ENCODE measurements around the gene COL24A1. TPM values are rescaled to one million over a fixed set of nuclear protein-coding genes. Genes with fewer than 3 reads are reported as not detected.

Gene COL24A1
- total and polyA plus RNA-seq, 2 donors (not counting 1 experiment from before 2014, with no cell fraction given) = not detected

DNA sequence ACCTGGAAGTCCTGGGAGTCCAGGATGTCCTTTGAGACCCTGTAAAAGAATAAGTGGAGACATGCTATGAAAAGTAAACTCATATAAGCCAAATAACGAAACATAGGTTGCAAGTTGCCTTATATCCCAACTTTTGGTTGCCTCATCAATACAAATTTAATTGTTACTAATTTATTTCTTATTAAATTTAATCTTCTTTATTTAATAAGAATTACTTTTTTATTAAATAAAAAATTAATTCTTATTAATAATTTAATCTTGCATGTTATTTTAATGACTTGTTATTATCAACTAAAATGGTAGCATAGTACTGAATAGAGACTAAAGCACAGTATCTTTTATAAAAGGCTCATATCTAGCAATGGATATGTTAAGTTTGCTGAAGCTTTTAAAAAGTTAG, 92.9 kb downstream of the COL24A1 start:
- Histone ChIP-seq H3K27ac (ENCODE audit: low read length in 2 of 2) (no peak overlapping the region), H3K36me3 (replicated peaks in 1 of 2; ENCODE audit: control extremely low read depth in 1 of 2, control insufficient read depth in 1 of 2, extremely low read depth in 1 of 2, insufficient read depth in 2 of 2, low read length in 1 of 2) (no peaks in the 10 kb centered on the region), H3K4me2 (replicated peaks; ENCODE audit: low read depth, low read length, poor library complexity, severe bottlenecking) (no peak overlapping the region), H3K4me3 (ENCODE audit: control extremely low read depth in 1 of 5, extremely low read depth in 1 of 5, insufficient read depth in 1 of 5, low read depth in 2 of 5, low read length in 4 of 5) (no peak overlapping the region), H3K9ac (ENCODE audit: low read length) (no peak overlapping the region), H3K9me3 (ENCODE audit: control extremely low read depth in 1 of 3, control insufficient read depth in 2 of 3, insufficient read depth in 1 of 3, low read length in 2 of 3) (no peaks in the 10 kb centered on the region), H3K4me1 (ENCODE audit: control insufficient read depth in 2 of 2, insufficient read depth in 2 of 2, low read length in 2 of 2) (no peaks in the 10 kb centered on the region), H3K79me2 (ENCODE audit: control insufficient read depth, insufficient read depth, low read length) (no peaks in the 10 kb centered on the region), H2AFZ (ENCODE audit: insufficient read depth, low read depth, low read length, poor library complexity, severe bottlenecking) (no peak overlapping the region), H3K27me3 (replicated peaks in 1 of 4; ENCODE audit: control extremely low read depth in 1 of 4, control insufficient read depth in 3 of 4, insufficient read depth in 4 of 4, low read length in 3 of 4) (peaks cover 0 to 3% (median 0%) of the 10 kb centered on the region in 4 experiments), H4K20me1 (ENCODE audit: control insufficient read depth, insufficient read depth, low read length, poor library complexity, severe bottlenecking) (no peaks in the 10 kb centered on the region)
- Mint-ChIP-seq H3K27me3 (no peaks in the 10 kb centered on the region), H3K9me3 (ENCODE audit: insufficient read depth) (no peaks in the 10 kb centered on the region), H3K27ac (no peak overlapping the region), H3K4me1 (no peaks in the 10 kb centered on the region), H3K4me3 (no peak overlapping the region)
- intact Hi-C loops (cut with micrococcal nuclease) = no loop called here
- CTCF ChIA-PET = no interaction called here
- ATAC-seq (ENCODE audit: low read depth) (no peak), DNase-seq (no peak)
- POLR2A ChIA-PET = no interaction called here
- WGBS (ENCODE audit: insufficient coverage) = no CpG with 5 or more reads among the region's 1 CpG
- no peak for TF ChIP-seq EZH2 (IDR thresholded peaks at IDR 0.05; ENCODE audit: borderline replicate concordance, insufficient read depth, low read depth, low read length, poor library complexity, severe bottlenecking)
- TF ChIP-seq, protein P1, sequence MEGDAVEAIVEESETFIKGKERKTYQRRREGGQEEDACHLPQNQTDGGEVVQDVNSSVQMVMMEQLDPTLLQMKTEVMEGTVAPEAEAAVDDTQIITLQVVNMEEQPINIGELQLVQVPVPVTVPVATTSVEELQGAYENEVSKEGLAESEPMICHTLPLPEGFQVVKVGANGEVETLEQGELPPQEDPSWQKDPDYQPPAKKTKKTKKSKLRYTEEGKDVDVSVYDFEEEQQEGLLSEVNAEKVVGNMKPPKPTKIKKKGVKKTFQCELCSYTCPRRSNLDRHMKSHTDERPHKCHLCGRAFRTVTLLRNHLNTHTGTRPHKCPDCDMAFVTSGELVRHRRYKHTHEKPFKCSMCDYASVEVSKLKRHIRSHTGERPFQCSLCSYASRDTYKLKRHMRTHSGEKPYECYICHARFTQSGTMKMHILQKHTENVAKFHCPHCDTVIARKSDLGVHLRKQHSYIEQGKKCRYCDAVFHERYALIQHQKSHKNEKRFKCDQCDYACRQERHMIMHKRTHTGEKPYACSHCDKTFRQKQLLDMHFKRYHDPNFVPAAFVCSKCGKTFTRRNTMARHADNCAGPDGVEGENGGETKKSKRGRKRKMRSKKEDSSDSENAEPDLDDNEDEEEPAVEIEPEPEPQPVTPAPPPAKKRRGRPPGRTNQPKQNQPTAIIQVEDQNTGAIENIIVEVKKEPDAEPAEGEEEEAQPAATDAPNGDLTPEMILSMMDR (IDR thresholded peaks at IDR 0.05) = no peak

DNA sequence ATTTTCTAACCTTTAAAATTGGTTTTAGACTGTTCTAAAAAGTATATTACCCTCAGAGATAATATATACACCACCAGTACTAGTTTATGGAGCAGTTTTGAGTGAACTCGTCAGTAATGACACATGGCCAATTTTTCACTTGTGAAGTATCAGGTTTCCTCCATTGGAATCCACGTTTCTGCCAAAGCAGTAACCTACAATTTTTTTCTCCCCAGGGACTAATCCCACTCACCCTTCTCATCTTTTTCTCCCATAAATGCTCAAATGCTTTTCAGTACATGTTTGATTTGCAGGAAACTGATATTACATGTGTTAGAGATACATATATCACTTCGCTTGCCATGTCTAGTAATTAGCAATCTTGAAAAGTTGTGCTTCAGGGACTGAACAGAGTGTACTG, 94.1 kb downstream of the COL24A1 start:
- Mint-ChIP-seq H3K4me3 (no peak overlapping the region), H3K4me1 (no peaks in the 10 kb centered on the region), H3K27me3 (no peaks in the 10 kb centered on the region), H3K27ac (no peak overlapping the region), H3K9me3 (ENCODE audit: insufficient read depth) (no peaks in the 10 kb centered on the region)
- Histone ChIP-seq H3K4me1 (ENCODE audit: control insufficient read depth in 2 of 2, insufficient read depth in 2 of 2, low read length in 2 of 2) (no peaks in the 10 kb centered on the region), H3K27ac (ENCODE audit: low read length in 2 of 2) (no peak overlapping the region), H3K4me2 (replicated peaks; ENCODE audit: low read depth, low read length, poor library complexity, severe bottlenecking) (no peak overlapping the region), H3K27me3 (replicated peaks in 1 of 4; ENCODE audit: control extremely low read depth in 1 of 4, control insufficient read depth in 3 of 4, insufficient read depth in 4 of 4, low read length in 3 of 4) (no peaks in the 10 kb centered on the region), H3K9ac (ENCODE audit: low read length) (no peak overlapping the region), H3K9me3 (ENCODE audit: control extremely low read depth in 1 of 3, control insufficient read depth in 2 of 3, insufficient read depth in 1 of 3, low read length in 2 of 3) (no peaks in the 10 kb centered on the region), H3K4me3 (ENCODE audit: control extremely low read depth in 1 of 5, extremely low read depth in 1 of 5, insufficient read depth in 1 of 5, low read depth in 2 of 5, low read length in 4 of 5) (no peak overlapping the region), H3K36me3 (replicated peaks in 1 of 2; ENCODE audit: control extremely low read depth in 1 of 2, control insufficient read depth in 1 of 2, extremely low read depth in 1 of 2, insufficient read depth in 2 of 2, low read length in 1 of 2) (no peaks in the 10 kb centered on the region), H3K79me2 (ENCODE audit: control insufficient read depth, insufficient read depth, low read length) (no peaks in the 10 kb centered on the region), H2AFZ (ENCODE audit: insufficient read depth, low read depth, low read length, poor library complexity, severe bottlenecking) (no peak overlapping the region), H4K20me1 (ENCODE audit: control insufficient read depth, insufficient read depth, low read length, poor library complexity, severe bottlenecking) (no peaks in the 10 kb centered on the region)
- no peak for DNase-seq
- ChIA-PET CTCF (no interaction called here), POLR2A (no interaction called here)
- intact Hi-C loops (cut with micrococcal nuclease) = no loop called here
- no CpG with 5 or more reads among the region's 3 CpGs for WGBS (ENCODE audit: insufficient coverage)
- ATAC-seq (ENCODE audit: low read depth) = no peak
- TF ChIP-seq, protein P1 (IDR thresholded peaks at IDR 0.05) = no peak
- TF ChIP-seq EZH2 (IDR thresholded peaks at IDR 0.05; ENCODE audit: borderline replicate concordance, insufficient read depth, low read depth, low read length, poor library complexity, severe bottlenecking) = no peak
